Lower lobe of right lung (tissue), 1 donor: Measurements from ENCODE around the gene KRT75. TPM values are rescaled to one million over a fixed set of nuclear protein-coding genes. Genes with fewer than 3 reads are reported as not detected.

Experiments
- total RNA-seq: library from RNA; stranded (reverse); fragmentation: NEBNext Ultra II Directional; extraction: Animal tissue kit (Norgen Biotek cat#: 25700); gene quantifications from one replicate; pipeline ENCODE4 v1.2.1, GENCODE V29; 2021
- donor health status: DM: no; HTN: yes; CAD: no; lungs with severe emphysema.

KRT75 gene
- total RNA-seq, 1 donor from 2014 or later: not detected

Other genes with a start within 250 kb of the KRT75 start
- 3.0 TPM for gene KRT80, start 242.4 kb downstream of the KRT75 start, total RNA-seq
- gene KRT7, start 201.1 kb downstream of the KRT75 start, total RNA-seq: 257 TPM
- gene KRT86, start 159.7 kb downstream of the KRT75 start, total RNA-seq: 0.74 TPM
- not detected for gene KRT81, start 142.8 kb downstream of the KRT75 start, total RNA-seq
- not detected for gene KRT83, start 113.0 kb downstream of the KRT75 start, total RNA-seq
- gene KRT85, start 66.9 kb downstream of the KRT75 start, total RNA-seq: not detected
- gene KRT84, start 48.7 kb downstream of the KRT75 start, total RNA-seq: not detected
- gene KRT82, start 28.0 kb downstream of the KRT75 start, total RNA-seq: not detected
- not detected for gene KRT6B, start 17.8 kb upstream of the KRT75 start, total RNA-seq
- not detected for gene KRT6C, start 39.4 kb upstream of the KRT75 start, total RNA-seq
- gene KRT6A, start 58.9 kb upstream of the KRT75 start, total RNA-seq: 0.74 TPM
- gene KRT5, start 86.0 kb upstream of the KRT75 start, total RNA-seq: 0.65 TPM
- gene KRT71, start 118.8 kb upstream of the KRT75 start, total RNA-seq: not detected
- not detected for gene KRT74, start 139.5 kb upstream of the KRT75 start, total RNA-seq
- gene KRT72, start 167.1 kb upstream of the KRT75 start, total RNA-seq: not detected
- gene KRT73, start 184.2 kb upstream of the KRT75 start, total RNA-seq: not detected
- not detected for gene KRT2, start 217.8 kb upstream of the KRT75 start, total RNA-seq
- 1.3 TPM for gene KRT1, start 246.0 kb upstream of the KRT75 start, total RNA-seq